Stimulated activated CD8-positive, alpha-beta memory T cell treated with anti-CD3 and anti-CD28 coated beads, Interleukin-4, amount 100 ng/mL, for 1 hour (primary cell): ENCODE results near the gene GPR55.

ENCODE experiments used
- DNase-seq, 2 donors: peaks; one replicate each; pipeline ENCODE4 v3.0.0-alpha.2; 2020; ENCODE audit warnings: low read depth in 2 of 2, low spot score in 1 of 2

Gene GPR55

DNA sequence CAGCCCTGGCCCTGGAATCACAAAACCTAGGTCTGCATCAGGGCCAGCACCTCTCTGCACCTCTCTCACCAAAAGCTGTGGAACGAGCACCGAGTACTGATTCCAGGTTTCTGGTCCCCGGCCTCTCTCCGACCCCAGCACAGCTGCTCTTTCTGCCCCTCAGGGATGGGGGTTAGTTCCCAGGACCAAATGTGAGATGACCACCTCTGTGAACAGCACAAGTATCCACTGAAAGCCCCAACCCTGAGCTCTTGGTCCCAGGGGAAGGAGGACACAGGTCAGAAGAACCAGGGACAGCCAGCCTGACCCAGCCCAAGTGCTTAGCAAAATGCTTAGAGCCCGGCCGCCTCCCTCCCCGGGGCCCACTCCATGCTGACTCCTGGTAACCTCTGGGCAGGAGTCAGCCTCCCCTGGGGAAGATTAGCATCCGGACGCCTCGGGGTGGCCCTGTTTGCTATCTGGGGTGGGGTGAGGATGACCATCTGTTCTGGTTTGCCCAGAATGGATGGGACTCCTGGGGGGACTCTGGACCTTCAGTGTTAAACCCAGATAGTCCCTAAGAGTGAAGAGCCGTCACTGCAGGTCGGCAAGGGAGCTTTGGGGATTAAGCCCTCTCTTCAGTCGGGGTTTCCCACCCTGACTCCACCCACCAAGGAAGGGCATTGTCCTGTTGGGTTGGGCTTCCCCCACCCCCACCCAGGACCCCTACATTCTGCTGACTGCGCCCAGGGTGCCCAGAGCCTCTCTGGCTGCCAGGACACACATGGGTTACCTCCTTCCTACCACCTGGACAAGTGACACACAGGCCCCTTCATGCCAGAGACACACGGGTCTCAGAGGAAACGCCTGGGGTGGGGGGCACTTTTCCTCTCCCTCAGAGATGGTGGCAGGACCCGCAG, 9.4 kb upstream of the GPR55 start:
- DNase-seq = no peak

DNA sequence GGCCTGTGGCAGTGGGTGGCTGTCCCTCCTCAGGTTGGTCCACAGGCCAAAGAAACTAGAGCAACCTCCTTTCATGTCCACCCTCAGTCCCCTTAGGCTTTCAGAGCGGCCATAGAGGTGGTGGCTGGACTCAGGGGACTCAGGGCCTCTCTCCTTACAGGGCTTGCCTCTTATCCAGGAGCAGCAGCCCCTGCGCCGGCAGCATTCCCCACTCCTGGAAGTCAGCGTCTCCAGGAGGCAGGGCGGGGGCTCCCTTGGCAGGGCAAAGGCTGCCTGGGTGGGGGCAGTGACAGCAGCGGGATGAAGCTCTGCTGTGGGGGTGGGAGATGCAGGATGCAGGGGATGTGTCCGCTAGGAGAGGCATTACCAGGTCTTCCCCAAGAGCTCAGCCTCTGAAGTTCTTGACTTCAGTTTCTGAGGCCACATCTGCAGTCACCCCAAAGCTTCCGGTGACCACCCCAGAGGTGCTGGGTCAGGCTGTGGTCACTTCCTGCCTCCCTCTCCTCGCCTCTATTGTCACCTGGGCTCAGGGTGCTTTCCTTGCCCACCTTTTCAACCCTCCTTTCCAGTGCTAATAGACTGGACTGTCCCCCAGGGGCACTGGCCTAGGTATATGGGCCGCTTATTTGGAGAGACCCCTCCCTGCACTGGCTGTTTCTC, 8.6 kb upstream of the GPR55 start:
- DNase-seq = no peak

DNA sequence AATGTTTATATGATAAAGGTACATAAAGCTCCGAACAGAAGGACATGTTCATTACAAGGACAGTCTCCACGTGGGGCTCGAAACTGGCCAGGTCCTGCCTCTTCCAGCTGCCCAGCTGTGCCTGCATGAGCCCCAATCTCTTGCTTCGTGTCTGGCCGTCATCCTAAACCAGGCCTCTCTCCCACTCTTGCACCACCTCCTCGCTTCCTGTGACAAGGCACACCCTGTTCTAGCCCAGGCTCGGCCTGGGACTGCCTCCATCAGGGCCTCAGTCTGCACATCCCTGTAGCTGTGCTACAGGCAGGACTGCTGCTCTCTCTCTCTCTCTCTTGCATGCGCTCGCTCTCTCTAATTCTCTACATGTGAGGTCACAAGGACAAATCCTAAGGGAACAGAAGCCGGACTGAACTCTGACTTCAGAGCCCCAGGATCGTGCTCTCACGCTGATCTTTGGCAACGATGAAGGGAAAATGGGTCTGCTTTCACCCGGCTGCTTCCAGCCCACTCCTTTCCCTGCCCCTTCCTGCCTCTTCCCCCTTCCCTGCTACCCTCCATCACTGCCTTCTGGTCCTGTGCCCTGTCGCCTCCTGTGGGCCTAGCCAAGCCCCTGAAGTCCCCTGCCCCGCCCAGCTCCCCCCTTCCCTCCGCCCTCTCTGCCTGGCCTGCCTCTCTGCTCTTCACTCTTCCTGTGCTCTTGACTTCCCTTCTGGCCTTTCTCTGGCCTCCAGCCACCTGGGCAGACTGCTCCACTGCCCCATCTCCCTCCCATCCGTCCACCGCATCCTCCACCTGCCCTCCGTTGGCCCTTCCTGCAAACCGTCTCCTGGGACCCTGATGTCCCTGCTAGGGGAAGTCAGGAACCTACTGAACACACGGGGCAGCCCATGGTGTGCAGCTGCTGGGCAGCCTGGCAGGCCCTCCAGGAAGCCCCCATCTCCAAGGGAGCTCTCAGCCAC, 7.8 kb upstream of the GPR55 start:
- DNase-seq = no peak

DNA sequence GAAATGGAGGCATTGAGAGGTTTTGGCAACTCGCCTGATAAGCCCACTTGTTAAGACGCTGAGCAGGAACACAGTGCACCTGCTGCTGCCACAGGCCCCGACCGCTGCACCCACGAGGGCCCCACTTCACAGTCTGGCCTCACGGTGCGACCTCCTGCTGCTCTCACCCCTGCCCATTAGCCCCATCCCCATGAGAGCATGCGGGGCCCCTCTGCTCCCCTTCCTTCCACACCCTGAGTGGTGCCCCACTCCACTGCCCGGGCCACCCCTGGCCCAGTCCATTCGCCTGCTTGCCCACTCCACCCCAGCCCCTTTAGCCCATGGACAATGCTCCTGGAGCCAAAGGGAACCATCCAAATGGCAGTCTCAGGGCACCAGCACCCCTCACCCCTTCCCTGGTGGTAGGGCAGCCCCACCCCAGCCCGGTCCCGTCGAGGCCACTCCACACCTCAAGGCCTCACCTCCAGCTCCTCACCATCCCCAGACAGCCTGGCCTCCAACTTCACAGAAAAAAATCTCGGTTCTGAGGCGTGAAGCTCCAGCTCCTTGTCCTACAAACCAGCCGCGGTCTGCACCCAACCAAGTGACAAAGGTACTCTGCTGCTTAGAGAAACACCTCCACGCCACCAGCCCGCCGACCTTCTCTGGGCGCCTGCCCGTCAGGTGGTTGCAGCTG, 6.7 kb upstream of the GPR55 start:
- no peak for DNase-seq

DNA sequence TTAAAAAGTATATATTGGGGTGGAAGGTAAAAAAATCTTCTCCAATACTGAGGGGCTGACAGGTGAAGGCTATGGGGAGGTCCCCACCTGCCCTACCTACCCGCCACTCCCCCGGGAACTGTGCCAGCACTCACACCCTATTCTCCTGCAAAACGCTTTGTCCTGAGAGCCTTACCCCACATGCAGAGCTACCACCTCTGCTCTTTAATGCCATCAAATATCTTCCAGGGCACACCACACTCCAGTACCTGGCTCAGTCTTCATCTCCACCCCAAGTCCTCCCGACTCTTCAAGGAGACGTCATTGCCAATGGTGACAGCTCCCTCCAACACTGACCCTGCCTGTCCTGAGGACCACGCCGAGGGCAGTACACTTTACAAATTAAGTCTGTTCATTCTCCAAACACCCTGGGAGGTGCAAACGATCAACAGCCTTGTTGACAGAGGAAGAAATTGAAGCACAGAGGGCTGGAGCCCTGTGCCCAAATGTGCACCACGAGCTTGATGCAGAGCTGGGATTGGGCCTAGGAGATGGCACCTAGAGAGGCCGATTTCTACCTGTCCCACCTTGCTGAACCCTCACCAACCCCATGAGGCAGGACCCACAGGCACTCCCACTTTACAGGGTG, 6.0 kb upstream of the GPR55 start:
- no peak for DNase-seq

DNA sequence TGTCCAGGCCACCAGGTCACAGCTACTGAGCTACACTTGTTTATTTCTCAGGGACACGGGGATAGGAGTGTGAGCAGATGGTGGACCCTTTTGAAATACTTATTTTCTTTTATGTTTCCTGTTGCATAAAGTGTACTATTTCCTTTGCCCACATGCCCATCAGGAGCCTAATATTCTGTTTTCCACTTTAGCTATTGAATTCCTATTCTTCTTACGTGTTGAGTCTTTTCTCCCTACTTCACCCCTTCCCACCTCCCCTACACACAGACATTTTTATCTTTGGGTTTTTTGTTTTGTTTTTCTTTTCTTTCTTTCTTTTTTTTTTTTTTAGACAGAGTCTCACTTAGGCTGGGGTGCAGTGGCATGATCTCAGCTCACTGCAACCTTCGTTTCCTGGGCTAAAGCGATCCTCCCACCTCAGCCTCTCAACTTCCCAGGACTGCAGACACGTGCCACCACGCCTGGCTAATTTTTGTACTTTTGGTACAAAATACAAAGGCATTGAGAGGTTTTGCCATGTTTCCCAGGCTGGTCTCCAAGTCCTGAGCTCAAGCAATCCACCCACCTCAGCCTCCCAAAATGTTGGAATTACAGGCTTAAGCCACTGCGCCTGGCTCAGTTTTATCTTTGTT, 5.2 kb upstream of the GPR55 start:
- no peak for DNase-seq

DNA sequence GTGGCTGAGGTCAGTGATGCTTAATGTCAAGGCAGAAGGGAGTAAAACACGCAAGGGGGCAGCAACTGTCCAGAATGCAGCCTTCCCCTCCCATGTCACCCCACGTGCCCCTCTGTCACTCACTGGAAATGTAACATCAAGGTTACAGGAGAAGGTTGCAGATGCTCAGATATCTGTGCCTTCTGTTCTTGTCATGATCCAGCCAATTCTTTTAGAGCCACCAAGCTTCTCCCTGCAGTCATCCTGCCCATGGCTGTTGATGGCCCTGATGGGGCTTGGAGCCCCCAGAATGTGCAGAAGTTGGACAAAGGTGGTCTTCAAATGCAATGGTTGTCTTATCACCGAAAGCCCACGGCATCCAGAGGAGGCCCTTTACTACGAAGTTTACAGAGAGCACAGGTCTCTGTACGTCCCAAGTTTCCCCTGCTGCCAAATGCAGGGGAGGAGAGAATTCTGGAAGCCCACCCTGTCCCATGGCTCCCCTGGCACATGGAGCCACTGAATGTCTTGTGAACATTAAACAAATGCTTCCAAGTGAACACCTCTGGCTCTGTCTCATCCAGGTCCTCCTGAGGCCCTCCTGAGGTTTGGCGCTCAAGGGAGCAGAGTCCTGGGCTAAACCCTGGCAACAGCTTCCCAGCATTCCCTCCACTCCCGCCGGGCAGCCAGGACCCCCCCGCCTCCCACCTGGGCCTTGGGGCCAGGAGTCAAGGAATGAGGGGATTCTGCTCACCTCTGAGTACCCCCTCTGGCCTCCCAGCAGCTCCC, 4.5 kb upstream of the GPR55 start:
- no peak for DNase-seq

DNA sequence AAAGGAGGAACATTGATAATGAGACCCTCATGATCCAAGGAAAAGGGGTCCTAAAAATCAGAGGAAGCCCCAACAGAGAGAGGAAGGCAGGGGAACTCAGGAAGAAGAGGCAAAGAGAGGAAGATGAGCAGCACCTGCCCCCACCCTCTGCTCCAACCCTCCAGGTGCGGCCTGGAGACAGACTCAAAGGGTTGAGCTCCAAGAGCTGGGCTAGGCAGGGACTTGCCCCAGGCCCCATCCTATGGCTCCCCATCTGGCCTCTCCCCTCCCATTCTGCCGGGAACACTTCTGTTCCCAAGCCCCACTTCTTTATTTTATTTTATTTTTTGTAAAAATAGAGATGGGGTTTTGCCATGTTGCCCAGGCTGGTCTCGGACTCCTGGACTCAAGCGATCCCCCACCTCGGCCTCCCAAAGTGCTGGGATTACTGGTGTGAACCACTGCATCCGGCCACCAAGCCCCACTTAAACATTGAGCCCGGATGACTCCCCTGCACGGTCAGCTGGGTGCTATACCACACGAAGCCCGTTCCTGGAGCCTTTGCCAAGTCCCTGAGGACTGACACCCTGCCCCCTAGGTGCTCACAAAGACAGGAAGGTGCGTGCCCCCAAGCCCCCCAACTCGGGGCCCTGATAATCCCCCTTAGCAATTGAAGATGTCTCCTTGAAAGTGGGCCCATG, 3.8 kb upstream of the GPR55 start:
- no peak for DNase-seq

DNA sequence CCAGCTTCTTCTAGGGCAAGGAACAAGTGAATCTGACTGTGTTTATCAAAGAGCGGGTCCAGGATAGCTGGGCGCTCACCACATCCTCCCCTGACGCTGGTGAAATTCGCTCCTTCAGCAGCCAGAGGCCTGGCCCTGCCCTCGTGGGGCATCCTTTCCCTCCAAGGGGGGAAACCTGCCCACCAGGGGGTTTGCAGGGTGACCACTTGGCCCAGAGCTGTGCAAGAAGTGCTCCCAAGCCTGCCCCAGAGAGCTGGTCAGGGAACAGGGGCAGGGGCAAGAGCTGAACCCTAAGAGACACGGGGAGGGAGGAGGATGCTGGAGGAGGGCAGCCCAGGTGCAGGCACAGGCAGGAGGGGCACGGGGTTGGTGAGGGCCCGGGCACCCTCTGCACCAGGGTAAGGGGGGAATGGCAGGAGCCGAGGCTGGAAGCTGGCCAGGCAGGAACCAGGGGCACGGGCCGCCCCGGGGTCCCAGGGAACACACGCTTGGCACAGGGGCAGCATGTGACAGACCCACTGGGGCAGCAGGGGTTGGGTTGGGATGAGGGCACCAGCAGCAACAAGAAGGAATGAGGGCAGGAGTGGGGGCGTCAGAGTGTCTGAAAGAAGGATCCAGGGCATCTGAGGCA, 2.8 kb upstream of the GPR55 start:
- DNase-seq = no peak

DNA sequence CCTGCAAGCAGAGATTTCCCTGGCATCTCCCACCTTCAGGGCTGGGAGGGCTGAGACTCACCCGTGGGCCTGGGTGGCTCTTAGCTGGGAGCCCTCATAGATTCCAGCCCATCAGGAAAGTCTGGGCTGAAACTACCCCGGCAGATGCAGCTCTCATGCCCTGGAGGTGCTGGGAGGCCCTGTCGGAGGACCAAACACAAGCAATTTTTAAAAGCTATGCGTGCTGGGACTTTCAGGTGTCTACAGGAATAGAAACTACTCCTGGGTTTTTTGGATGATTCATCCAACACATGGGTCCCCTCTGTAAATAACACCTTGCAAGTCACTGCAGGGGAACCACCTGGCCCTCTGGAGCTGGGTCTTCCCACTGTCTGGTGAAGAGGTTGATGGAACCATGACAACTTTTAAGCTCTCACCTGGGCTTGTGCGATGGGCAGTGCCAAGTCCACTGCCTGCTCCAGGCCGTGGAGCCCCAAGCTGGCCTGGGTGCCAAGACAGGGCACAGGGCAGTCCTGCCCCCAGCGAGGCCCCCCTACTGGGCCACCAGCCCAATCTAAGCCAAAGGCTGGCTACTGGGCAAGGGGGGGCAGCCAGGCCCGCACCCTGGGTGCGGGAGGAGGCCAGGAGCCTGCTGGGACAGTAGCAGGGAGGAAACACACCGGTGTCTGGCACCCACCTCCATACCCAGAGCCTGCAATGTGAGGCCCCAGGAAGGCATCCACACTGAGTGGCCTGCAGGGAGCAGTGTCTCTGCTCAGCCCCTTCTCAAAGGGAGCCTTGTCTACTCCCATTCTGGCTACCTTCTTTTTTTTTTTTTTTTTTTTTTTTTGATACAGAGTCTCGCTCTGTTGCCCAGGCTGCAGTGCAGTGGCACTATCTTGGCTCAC, 1.1 kb upstream of the GPR55 start:
- no peak for DNase-seq

DNA sequence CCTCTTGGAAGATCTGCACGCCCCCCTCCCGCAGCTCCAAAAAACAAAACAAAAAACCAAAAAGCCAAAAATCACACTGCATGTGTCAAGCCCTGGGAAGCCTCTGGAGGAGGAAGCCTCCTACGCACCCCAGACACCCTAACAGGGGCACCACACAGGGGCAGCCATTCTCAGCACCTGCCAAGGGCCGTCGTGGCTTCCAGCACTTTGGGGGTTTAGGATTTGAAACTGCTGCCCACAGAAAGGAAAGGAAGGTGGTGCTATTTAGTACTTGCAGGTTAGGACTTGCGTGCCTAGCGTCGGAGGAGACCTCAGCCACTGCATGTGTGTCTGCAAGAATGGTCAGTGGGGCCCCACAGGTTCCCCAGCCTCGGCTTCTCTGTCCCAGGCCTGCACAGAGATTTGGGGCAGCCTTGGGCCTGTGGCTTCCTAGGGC, 419 bp upstream of the GPR55 start:
- DNase-seq = no peak

DNA sequence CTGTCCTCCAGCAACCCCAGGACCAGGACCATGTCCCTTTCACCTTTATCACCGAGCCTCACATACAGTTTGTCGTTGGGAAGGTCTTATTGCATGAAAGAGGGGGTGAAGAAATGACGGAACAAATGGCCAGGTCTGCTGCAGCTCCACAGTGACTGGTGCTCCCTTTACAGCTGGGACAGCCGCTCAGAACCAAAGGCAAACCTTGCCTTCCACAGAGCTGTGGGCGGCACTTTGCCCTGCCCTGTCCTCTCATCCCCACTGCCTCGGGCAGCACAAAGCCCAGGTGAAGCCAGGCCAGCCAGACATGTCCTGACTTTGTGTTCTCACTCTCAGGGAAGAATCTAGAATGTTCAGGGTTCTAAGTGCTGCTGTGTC, 961 bp downstream of the GPR55 start:
- DNase-seq = no peak

DNA sequence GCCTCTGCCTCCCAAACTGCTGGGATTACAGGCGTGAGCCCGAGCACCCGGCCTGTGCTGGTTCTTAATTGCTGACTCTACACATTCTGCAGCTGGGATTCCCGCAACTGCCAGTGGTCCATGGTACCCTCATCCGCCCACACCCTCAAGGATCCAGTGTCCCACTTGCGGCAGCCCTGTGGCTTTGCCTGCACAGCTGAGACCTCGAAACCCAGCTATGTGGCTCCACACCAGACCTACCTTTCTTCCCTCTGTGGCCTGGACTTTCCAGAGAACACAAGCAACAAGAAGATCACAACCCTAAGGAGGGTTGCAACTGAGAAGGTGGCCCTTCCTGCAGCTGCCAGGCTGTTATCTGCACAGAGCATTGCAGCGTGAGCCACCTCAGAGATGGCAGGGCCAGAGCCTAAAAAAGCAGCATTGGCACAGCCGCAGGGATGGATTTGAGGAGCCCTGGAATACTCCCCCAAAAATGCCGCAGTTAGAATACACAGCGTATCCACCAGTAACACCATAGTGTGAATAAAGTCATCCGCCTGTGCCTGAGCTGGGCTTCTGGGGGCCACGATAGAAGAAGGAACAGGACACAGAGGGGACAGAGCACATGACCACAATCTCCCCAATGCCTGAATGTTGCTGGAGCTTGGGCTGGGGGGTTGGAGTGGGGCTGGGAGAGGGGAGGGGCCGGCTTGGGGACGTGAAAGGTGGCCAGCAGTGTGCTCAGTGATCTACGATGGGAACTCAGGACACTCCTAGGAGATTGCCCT, 1.9 kb downstream of the GPR55 start:
- DNase-seq = no peak

DNA sequence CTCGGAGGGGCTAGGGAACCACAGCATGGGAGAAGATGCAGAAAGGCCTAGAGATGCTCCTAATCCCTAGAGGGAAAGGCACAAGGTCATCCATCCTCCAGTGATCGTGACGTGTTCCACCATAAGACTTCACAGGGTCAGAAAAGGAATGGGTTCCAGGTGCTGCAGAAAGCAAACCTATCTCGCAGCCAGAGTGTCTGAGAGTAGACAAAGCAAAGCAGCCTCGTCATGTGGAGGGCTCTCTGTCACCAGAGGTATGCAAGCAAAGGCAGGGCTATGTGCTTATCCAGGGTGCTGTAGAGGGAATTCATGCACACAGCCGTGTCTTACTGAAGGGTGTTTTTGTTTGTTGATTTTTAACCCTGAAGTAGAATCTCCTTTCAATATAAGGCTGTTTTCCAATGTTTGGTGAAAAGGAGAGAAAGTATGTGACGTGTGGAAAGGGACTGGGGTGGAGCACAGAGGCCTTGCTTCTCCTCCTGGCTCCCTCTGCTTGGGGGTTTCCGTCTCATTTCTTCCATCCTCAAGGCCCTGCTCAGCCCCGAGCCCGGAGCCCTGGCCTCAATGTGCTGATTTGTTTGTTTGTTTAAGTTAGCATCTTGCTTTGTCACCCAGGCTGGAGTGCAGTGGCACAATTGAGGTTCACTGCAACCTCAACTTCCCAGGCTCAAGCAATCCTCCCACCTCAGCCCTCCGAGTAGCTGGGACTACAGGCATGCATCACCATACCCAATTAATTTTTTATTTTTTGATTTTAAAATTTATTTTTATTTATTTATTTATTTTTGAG, 3.0 kb downstream of the GPR55 start:
- DNase-seq = no peak

DNA sequence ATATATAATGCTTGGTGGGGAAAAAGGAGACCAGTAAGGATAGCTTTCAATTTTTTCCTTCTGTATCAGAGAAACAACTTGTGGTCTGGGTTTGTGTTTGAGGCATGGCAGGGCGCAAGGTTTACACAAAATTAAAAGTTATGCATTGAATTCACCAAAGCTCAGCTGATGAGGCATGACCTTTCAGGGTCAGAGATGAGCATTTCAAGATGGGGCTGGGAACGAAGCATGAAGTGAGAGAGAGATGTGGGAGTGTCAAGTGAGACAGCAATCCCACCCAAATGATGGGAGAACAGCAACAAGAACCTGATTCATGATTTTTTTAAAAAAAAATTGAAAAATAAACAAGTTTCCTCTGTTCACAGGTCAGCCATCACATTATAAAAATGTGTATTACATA, 4.9 kb downstream of the GPR55 start:
- no peak for DNase-seq

DNA sequence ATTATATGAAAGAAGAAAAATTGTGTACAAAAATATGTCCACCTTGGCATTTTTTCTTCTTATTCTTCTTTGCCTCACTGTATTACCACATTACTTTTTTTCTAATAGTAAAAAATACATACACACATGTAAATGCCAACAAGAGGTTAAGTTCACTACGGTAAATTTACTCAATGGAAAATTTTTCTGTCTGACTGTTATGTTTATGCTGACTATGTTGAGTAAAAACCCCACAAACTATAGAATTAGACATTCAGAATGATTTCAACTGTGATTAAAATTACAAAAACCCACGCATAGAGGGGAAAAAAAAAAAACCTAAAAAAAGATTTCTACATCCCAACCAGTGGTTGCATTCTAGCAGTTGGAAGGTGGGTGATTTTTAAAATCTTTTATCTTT, 5.4 kb downstream of the GPR55 start:
- DNase-seq = no peak
